ENCODE results near the gene TRAF3IP3.

The TRAF3IP3 gene

GRCh38 chr1:209767096-209767495 lies 11.2 kb downstream of the TRAF3IP3 start:
- Histone ChIP-seq H3K36me3 (ENCODE audit: control insufficient read depth in 4 of 4, insufficient read depth in 4 of 4, low read length in 3 of 4) (peaks cover 12 to 42% (median 27%) of the 10 kb centered on the region in 4 experiments), H3K27ac (ENCODE audit: insufficient read depth in 1 of 2, low read depth in 1 of 2, low read length in 2 of 2, poor library complexity in 1 of 2, severe bottlenecking in 2 of 2) (no peak overlapping the region), H3K9me3 (ENCODE audit: control extremely low read depth in 1 of 5, control insufficient read depth in 4 of 5, insufficient read depth in 2 of 5, low read depth in 1 of 5, low read length in 4 of 5) (no peaks in the 10 kb centered on the region), H3K4me1 (ENCODE audit: control extremely low read depth in 1 of 4, control insufficient read depth in 4 of 4, insufficient read depth in 4 of 4, low read length in 3 of 4) (peaks cover 26 to 62% (median 53%) of the 10 kb centered on the region in 4 experiments), H3K27me3 (replicated peaks in 2 of 5; ENCODE audit: control insufficient read depth in 4 of 5, insufficient read depth in 5 of 5, low read length in 4 of 5) (no peaks in the 10 kb centered on the region), H3K4me3 (ENCODE audit: control insufficient read depth in 1 of 7, extremely low read depth in 1 of 7, insufficient read depth in 4 of 7, low read depth in 2 of 7, low read length in 6 of 7) (peak overlapping the region in 1 of 7 experiments; percentile 59)
- DNase-seq = no peak
- POLR2A ChIA-PET = no interaction called here
- CTCF ChIA-PET = interaction anchor here (1.6 to 5.2 kb wide), 4 partner anchors 10 to 202 kb away, joined by 3 to 54 read pairs (median 16); partner anchors contain the start of gene TRAF3IP3

DNA sequence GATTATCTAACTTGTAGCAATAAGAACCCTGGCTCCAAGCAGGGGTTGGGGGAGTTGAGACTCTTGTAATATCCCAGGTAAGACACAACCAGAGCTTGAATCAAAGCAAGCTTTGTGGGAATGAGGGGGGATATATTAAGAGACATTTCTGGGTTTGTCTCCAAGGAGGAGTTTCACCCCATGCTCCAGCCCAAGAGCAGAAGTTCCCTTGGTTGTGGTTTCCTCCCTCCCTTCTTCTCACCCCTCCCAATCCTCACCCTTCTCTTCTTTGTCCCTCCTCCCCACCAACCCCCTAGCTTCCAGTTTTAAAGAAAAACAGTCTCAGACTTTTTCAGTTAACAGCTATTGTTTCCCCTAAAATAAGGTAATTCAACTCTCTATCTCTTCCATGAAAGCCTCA lies 11.9 kb downstream of the TRAF3IP3 start:
- H3K4me3 ChIP-seq (ENCODE audit: control insufficient read depth in 1 of 7, extremely low read depth in 1 of 7, insufficient read depth in 4 of 7, low read depth in 2 of 7, low read length in 6 of 7) = peak overlapping the region in 5 of 7 experiments; percentile 1 to 68 (median 44)
- peak overlapping the region in 1 of 2 experiments; percentile 87 for H3K27ac ChIP-seq (ENCODE audit: insufficient read depth in 1 of 2, low read depth in 1 of 2, low read length in 2 of 2, poor library complexity in 1 of 2, severe bottlenecking in 2 of 2)
- H3K4me1 ChIP-seq (ENCODE audit: control extremely low read depth in 1 of 4, control insufficient read depth in 4 of 4, insufficient read depth in 4 of 4, low read length in 3 of 4) = peaks cover 26 to 67% (median 53%) of the 10 kb centered on the region in 4 experiments
- CTCF ChIA-PET = interaction anchor here (1.1 to 5.2 kb wide), 6 partner anchors 10 to 203 kb away, joined by 3 to 54 read pairs (median 4); partner anchors contain the start of gene TRAF3IP3
- H3K36me3 ChIP-seq (ENCODE audit: control insufficient read depth in 4 of 4, insufficient read depth in 4 of 4, low read length in 3 of 4) = peaks cover 8 to 38% (median 21%) of the 10 kb centered on the region in 4 experiments
- POLR2A ChIA-PET = interaction anchor here (0.8 kb wide), 1 partner anchor 13 kb away, joined by 3 read pairs; no protein-coding TSS in a partner anchor
- no peaks in the 10 kb centered on the region for H3K9me3 ChIP-seq (ENCODE audit: control extremely low read depth in 1 of 5, control insufficient read depth in 4 of 5, insufficient read depth in 2 of 5, low read depth in 1 of 5, low read length in 4 of 5)
- H3K27me3 ChIP-seq (replicated peaks in 2 of 5; ENCODE audit: control insufficient read depth in 4 of 5, insufficient read depth in 5 of 5, low read length in 4 of 5) = no peaks in the 10 kb centered on the region
- DNase-seq = peak; percentile 31 to 61 (median 58)

- Histone ChIP-seq H3K27me3 (replicated peaks in 2 of 5; ENCODE audit: control insufficient read depth in 4 of 5, insufficient read depth in 5 of 5, low read length in 4 of 5) (no peaks in the 10 kb centered on the region), H3K27ac (ENCODE audit: insufficient read depth in 1 of 2, low read depth in 1 of 2, low read length in 2 of 2, poor library complexity in 1 of 2, severe bottlenecking in 2 of 2) (peak overlapping the region; percentile 48 to 87), H3K9me3 (ENCODE audit: control extremely low read depth in 1 of 5, control insufficient read depth in 4 of 5, insufficient read depth in 2 of 5, low read depth in 1 of 5, low read length in 4 of 5) (no peaks in the 10 kb centered on the region), H3K36me3 (ENCODE audit: control insufficient read depth in 4 of 4, insufficient read depth in 4 of 4, low read length in 3 of 4) (peaks cover 4 to 38% (median 19%) of the 10 kb centered on the region in 4 experiments), H3K4me3 (ENCODE audit: control insufficient read depth in 1 of 7, extremely low read depth in 1 of 7, insufficient read depth in 4 of 7, low read depth in 2 of 7, low read length in 6 of 7) (peak overlapping the region in 6 of 7 experiments; percentile 9 to 68 (median 46)), H3K4me1 (ENCODE audit: control extremely low read depth in 1 of 4, control insufficient read depth in 4 of 4, insufficient read depth in 4 of 4, low read length in 3 of 4) (peaks cover 26 to 67% (median 53%) of the 10 kb centered on the region in 4 experiments)
- CTCF ChIA-PET = interaction anchor here (0.8 to 5.2 kb wide), 6 partner anchors 10 to 113 kb away, joined by 3 to 54 read pairs (median 4); partner anchors contain the start of gene TRAF3IP3
- POLR2A ChIA-PET = interaction anchor here (0.8 kb wide), 1 partner anchor 12 kb away, joined by 3 read pairs; no protein-coding TSS in a partner anchor
- DNase-seq = peak in 2 of 3 donors; percentile 56 to 63
- WGBS (ENCODE audit: insufficient coverage) = 51% methylated on average over 8 of the region's 9 CpGs
These were observed 12.5 kb downstream of the TRAF3IP3 start for GRCh38 chr1:209768354-209768774.

- 2% methylated on average over 5 of the region's 13 CpGs for WGBS (ENCODE audit: insufficient coverage)
These were observed 13.5 kb downstream of the TRAF3IP3 start for GRCh38 chr1:209769171-209769904.

DNA sequence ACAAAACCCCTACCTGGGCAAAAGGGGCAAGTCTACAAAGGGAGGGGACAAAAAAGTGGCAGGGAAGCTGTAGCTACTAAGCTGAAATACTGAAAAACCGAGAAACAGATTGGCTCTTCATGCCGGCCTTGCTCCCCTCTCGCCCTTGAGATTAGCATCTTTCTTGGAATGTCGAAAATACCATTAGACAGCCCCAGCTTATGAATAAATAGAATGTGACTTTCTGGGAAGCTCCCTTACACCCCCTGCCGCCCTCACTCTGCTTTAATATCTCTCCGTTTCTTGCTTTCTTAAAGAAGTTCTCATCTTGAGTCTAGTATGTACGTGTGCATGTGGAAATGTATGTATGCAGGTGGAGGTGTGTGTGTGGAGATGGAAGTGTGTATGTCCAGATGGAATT lies 14.1 kb downstream of the TRAF3IP3 start:
- CTCF ChIA-PET = interaction anchor here (0.9 to 5.2 kb wide), 5 partner anchors 8 to 26 kb away, joined by 3 to 54 read pairs (median 4); partner anchors contain the start of gene TRAF3IP3

More at GRCh38 chr1:209769171-209769904, 13.5 kb downstream of the TRAF3IP3 start:
- Histone ChIP-seq H3K27me3 (replicated peaks in 2 of 5; ENCODE audit: control insufficient read depth in 4 of 5, insufficient read depth in 5 of 5, low read length in 4 of 5) (no peaks in the 10 kb centered on the region), H3K4me3 (ENCODE audit: control insufficient read depth in 1 of 7, extremely low read depth in 1 of 7, insufficient read depth in 4 of 7, low read depth in 2 of 7, low read length in 6 of 7) (peak overlapping the region in 6 of 7 experiments; percentile 27 to 68 (median 49)), H3K36me3 (ENCODE audit: control insufficient read depth in 4 of 4, insufficient read depth in 4 of 4, low read length in 3 of 4) (peaks cover 5 to 32% (median 16%) of the 10 kb centered on the region in 4 experiments), H3K4me1 (ENCODE audit: control extremely low read depth in 1 of 4, control insufficient read depth in 4 of 4, insufficient read depth in 4 of 4, low read length in 3 of 4) (peaks cover 26 to 67% (median 54%) of the 10 kb centered on the region in 4 experiments), H3K9me3 (ENCODE audit: control extremely low read depth in 1 of 5, control insufficient read depth in 4 of 5, insufficient read depth in 2 of 5, low read depth in 1 of 5, low read length in 4 of 5) (no peaks in the 10 kb centered on the region), H3K27ac (ENCODE audit: insufficient read depth in 1 of 2, low read depth in 1 of 2, low read length in 2 of 2, poor library complexity in 1 of 2, severe bottlenecking in 2 of 2) (peak overlapping the region; percentile 62 to 87)
- peak; percentile 31 to 76 (median 69) for DNase-seq
- POLR2A ChIA-PET = interaction anchor here (1.2 kb wide), 1 partner anchor 21 kb away, joined by 3 read pairs; no protein-coding TSS in a partner anchor
- CTCF ChIA-PET = interaction anchor here (0.8 to 5.2 kb wide), 6 partner anchors 9 to 114 kb away, joined by 3 to 54 read pairs (median 4); partner anchors contain the start of gene TRAF3IP3

GRCh38 chr1:209770636-209771415 lies 15.0 kb downstream of the TRAF3IP3 start:
- DNase-seq = peak in 1 of 3 donors; percentile 41
- WGBS (ENCODE audit: insufficient coverage) = 98% methylated on average over 9 of the region's 17 CpGs
- peak overlapping the region in 2 of 7 experiments; percentile 59 to 68 for H3K4me3 ChIP-seq (ENCODE audit: control insufficient read depth in 1 of 7, extremely low read depth in 1 of 7, insufficient read depth in 4 of 7, low read depth in 2 of 7, low read length in 6 of 7)
- no peak overlapping the region for H3K27ac ChIP-seq (ENCODE audit: insufficient read depth in 1 of 2, low read depth in 1 of 2, low read length in 2 of 2, poor library complexity in 1 of 2, severe bottlenecking in 2 of 2)
- ChIA-PET POLR2A (interaction anchor here (1.2 kb wide), 1 partner anchor 23 kb away, joined by 3 read pairs; no protein-coding TSS in a partner anchor), CTCF (interaction anchor here (0.7 to 5.2 kb wide), 3 partner anchors 22 to 1361 kb away, joined by 4 to 28 read pairs (median 4); no protein-coding TSS in a partner anchor)
- no peaks in the 10 kb centered on the region for H3K9me3 ChIP-seq (ENCODE audit: control extremely low read depth in 1 of 5, control insufficient read depth in 4 of 5, insufficient read depth in 2 of 5, low read depth in 1 of 5, low read length in 4 of 5)
- no peaks in the 10 kb centered on the region for H3K27me3 ChIP-seq (replicated peaks in 2 of 5; ENCODE audit: control insufficient read depth in 4 of 5, insufficient read depth in 5 of 5, low read length in 4 of 5)
- H3K36me3 ChIP-seq (ENCODE audit: control insufficient read depth in 4 of 4, insufficient read depth in 4 of 4, low read length in 3 of 4) = peaks cover 13 to 41% (median 25%) of the 10 kb centered on the region in 4 experiments
- H3K4me1 ChIP-seq (ENCODE audit: control extremely low read depth in 1 of 4, control insufficient read depth in 4 of 4, insufficient read depth in 4 of 4, low read length in 3 of 4) = peaks cover 26 to 67% (median 54%) of the 10 kb centered on the region in 4 experiments

More for the DNA sequence above, 14.1 kb downstream of the TRAF3IP3 start:
- H3K4me3 ChIP-seq (ENCODE audit: control insufficient read depth in 1 of 7, extremely low read depth in 1 of 7, insufficient read depth in 4 of 7, low read depth in 2 of 7, low read length in 6 of 7) = peak overlapping the region in 4 of 7 experiments; percentile 27 to 68 (median 54)
- no peaks in the 10 kb centered on the region for H3K9me3 ChIP-seq (ENCODE audit: control extremely low read depth in 1 of 5, control insufficient read depth in 4 of 5, insufficient read depth in 2 of 5, low read depth in 1 of 5, low read length in 4 of 5)
- DNase-seq = peak in 2 of 3 donors; percentile 43 to 62
- peaks cover 26 to 67% (median 54%) of the 10 kb centered on the region in 4 experiments for H3K4me1 ChIP-seq (ENCODE audit: control extremely low read depth in 1 of 4, control insufficient read depth in 4 of 4, insufficient read depth in 4 of 4, low read length in 3 of 4)
- POLR2A ChIA-PET = interaction anchor here (1.2 kb wide), 1 partner anchor 22 kb away, joined by 3 read pairs; no protein-coding TSS in a partner anchor
- peaks cover 7 to 34% (median 18%) of the 10 kb centered on the region in 4 experiments for H3K36me3 ChIP-seq (ENCODE audit: control insufficient read depth in 4 of 4, insufficient read depth in 4 of 4, low read length in 3 of 4)
- 2% methylated on average over 5 of the region's 7 CpGs for WGBS (ENCODE audit: insufficient coverage)
- peak overlapping the region; percentile 62 to 87 for H3K27ac ChIP-seq (ENCODE audit: insufficient read depth in 1 of 2, low read depth in 1 of 2, low read length in 2 of 2, poor library complexity in 1 of 2, severe bottlenecking in 2 of 2)
- H3K27me3 ChIP-seq (replicated peaks in 2 of 5; ENCODE audit: control insufficient read depth in 4 of 5, insufficient read depth in 5 of 5, low read length in 4 of 5) = no peaks in the 10 kb centered on the region
